Measurements from ENCODE around the gene CCDC43.

DNA sequence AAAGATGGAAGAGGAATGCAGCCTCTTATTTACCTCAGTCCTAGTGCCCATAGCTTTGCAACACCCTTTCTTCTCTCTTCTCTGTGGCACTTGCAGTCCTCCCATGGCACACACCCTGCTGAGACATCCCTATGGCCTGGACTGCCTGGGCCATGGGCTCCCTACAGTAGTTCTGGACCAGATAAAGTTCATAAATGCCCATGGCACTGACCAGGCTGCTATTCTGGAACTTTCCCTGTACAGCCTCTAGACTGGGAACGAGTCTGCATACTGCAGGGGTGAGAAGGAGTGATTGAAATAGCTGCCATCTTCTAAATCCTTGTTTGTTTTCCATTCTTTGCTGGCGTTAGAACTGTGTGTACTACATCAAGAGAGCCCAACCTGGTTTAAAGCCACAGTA is 44.7 kb upstream of the CCDC43 start:
- TF ChIP-seq, protein P1, sequence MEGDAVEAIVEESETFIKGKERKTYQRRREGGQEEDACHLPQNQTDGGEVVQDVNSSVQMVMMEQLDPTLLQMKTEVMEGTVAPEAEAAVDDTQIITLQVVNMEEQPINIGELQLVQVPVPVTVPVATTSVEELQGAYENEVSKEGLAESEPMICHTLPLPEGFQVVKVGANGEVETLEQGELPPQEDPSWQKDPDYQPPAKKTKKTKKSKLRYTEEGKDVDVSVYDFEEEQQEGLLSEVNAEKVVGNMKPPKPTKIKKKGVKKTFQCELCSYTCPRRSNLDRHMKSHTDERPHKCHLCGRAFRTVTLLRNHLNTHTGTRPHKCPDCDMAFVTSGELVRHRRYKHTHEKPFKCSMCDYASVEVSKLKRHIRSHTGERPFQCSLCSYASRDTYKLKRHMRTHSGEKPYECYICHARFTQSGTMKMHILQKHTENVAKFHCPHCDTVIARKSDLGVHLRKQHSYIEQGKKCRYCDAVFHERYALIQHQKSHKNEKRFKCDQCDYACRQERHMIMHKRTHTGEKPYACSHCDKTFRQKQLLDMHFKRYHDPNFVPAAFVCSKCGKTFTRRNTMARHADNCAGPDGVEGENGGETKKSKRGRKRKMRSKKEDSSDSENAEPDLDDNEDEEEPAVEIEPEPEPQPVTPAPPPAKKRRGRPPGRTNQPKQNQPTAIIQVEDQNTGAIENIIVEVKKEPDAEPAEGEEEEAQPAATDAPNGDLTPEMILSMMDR (IDR thresholded peaks at IDR 0.05; ENCODE audit: insufficient read depth, low read length, poor library complexity, severe bottlenecking) = no peak
- no peak for TF ChIP-seq EZH2phosphoT487 (conservative IDR thresholded peaks at IDR 0.05; ENCODE audit: low read length)
